Activated naive CD8-positive, alpha-beta T cell treated with anti-CD3 and anti-CD28 coated beads, Interleukin-2, amount 50 U/mL, for 24 hours (primary cell): ENCODE results near the gene NEK6.

Source experiments
- ATAC-seq: fragments of 150-1000 bp; cut with Tn5 transposase; one replicate; pipeline ENCODE4 v1.10.0; 2021
- DNase-seq: peaks from one replicate; pipeline ENCODE4 v3.0.0; 2021
- H3K27ac Mint-ChIP-seq: one replicate; pipeline ENCODE4 v1.8.0; 2021; ENCODE audit warnings: mild to moderate bottlenecking, mixed read lengths
- H3K27me3 Mint-ChIP-seq: one replicate; pipeline ENCODE4 v1.8.0; 2021; ENCODE audit warnings: mixed read lengths
- H3K36me3 Mint-ChIP-seq: one replicate; pipeline ENCODE4 v1.8.0; 2021; ENCODE audit warnings: low read depth, mixed read lengths
- H3K4me1 Mint-ChIP-seq: one replicate; pipeline ENCODE4 v1.8.0; 2021; ENCODE audit warnings: mixed read lengths
- H3K4me3 Mint-ChIP-seq: one replicate; pipeline ENCODE4 v1.8.0; 2021; ENCODE audit warnings: mild to moderate bottlenecking, moderate library complexity, mixed read lengths
- H3K9me3 Mint-ChIP-seq: one replicate; pipeline ENCODE4 v1.8.0; 2021; ENCODE audit warnings: mixed read lengths

Gene NEK6

GRCh38 chr9:124299515-124300090, 41.9 kb downstream of the NEK6 start:
- Mint-ChIP-seq H3K27me3 (no peaks in the 10 kb centered on the region), H3K9me3 (no peaks in the 10 kb centered on the region), H3K4me1 (peaks cover 15% of the 10 kb centered on the region), H3K4me3 (no peak overlapping the region), H3K36me3 (peaks cover 8% of the 10 kb centered on the region), H3K27ac (no peak overlapping the region)
- ATAC-seq, result no peak
- no peak for DNase-seq

- no peaks in the 10 kb centered on the region for H3K9me3 Mint-ChIP-seq
- DNase-seq, result no peak
- H3K4me1 Mint-ChIP-seq, result peaks cover 7% of the 10 kb centered on the region
- H3K27ac Mint-ChIP-seq, result no peak overlapping the region
- H3K27me3 Mint-ChIP-seq, result no peaks in the 10 kb centered on the region
- no peak overlapping the region for H3K4me3 Mint-ChIP-seq
- ATAC-seq, result no peak
- H3K36me3 Mint-ChIP-seq, result peaks cover 9% of the 10 kb centered on the region
Measured at GRCh38 chr9:124300312-124300711, 42.6 kb downstream of the NEK6 start.

- no peak for ATAC-seq
- Mint-ChIP-seq H3K9me3 (no peaks in the 10 kb centered on the region), H3K4me1 (peaks cover 11% of the 10 kb centered on the region), H3K27ac (no peak overlapping the region), H3K27me3 (no peaks in the 10 kb centered on the region), H3K36me3 (peaks cover 5% of the 10 kb centered on the region), H3K4me3 (no peak overlapping the region)
- no peak for DNase-seq
Measured at GRCh38 chr9:124302921-124303320, 45.2 kb downstream of the NEK6 start.

GRCh38 chr9:124303762-124304161, 46.0 kb downstream of the NEK6 start:
- no peak for ATAC-seq
- Mint-ChIP-seq H3K4me3 (no peak overlapping the region), H3K9me3 (no peaks in the 10 kb centered on the region), H3K27ac (no peak overlapping the region), H3K36me3 (peaks cover 5% of the 10 kb centered on the region), H3K4me1 (peaks cover 11% of the 10 kb centered on the region), H3K27me3 (no peaks in the 10 kb centered on the region)
- DNase-seq, result no peak

GRCh38 chr9:124304285-124304684, 46.5 kb downstream of the NEK6 start:
- H3K36me3 Mint-ChIP-seq, result peaks cover 5% of the 10 kb centered on the region
- H3K27me3 Mint-ChIP-seq, result no peaks in the 10 kb centered on the region
- no peak for ATAC-seq
- H3K4me1 Mint-ChIP-seq, result peaks cover 11% of the 10 kb centered on the region
- H3K9me3 Mint-ChIP-seq, result no peaks in the 10 kb centered on the region
- no peak overlapping the region for H3K27ac Mint-ChIP-seq
- no peak for DNase-seq
- no peak overlapping the region for H3K4me3 Mint-ChIP-seq

- H3K36me3 Mint-ChIP-seq, result peaks cover 5% of the 10 kb centered on the region
- no peaks in the 10 kb centered on the region for H3K9me3 Mint-ChIP-seq
- H3K27ac Mint-ChIP-seq, result no peak overlapping the region
- no peak for ATAC-seq
- H3K4me3 Mint-ChIP-seq, result no peak overlapping the region
- H3K4me1 Mint-ChIP-seq, result peaks cover 9% of the 10 kb centered on the region
- no peak for DNase-seq
- no peaks in the 10 kb centered on the region for H3K27me3 Mint-ChIP-seq
Measured at GRCh38 chr9:124306098-124306735, 48.5 kb downstream of the NEK6 start.

- ATAC-seq (no peak), DNase-seq (no peak)
- Mint-ChIP-seq H3K27me3 (no peaks in the 10 kb centered on the region), H3K36me3 (peaks cover 5% of the 10 kb centered on the region), H3K4me1 (peaks cover 9% of the 10 kb centered on the region), H3K27ac (no peak overlapping the region), H3K9me3 (no peaks in the 10 kb centered on the region), H3K4me3 (no peak overlapping the region)
Measured at GRCh38 chr9:124307379-124308030, 49.8 kb downstream of the NEK6 start.

GRCh38 chr9:124308606-124309491, 51.1 kb downstream of the NEK6 start:
- H3K9me3 Mint-ChIP-seq, result no peaks in the 10 kb centered on the region
- no peaks in the 10 kb centered on the region for H3K27me3 Mint-ChIP-seq
- peaks cover 3% of the 10 kb centered on the region for H3K36me3 Mint-ChIP-seq
- H3K27ac Mint-ChIP-seq, result no peak overlapping the region
- peaks cover 9% of the 10 kb centered on the region for H3K4me1 Mint-ChIP-seq
- DNase-seq (no peak), ATAC-seq (no peak)
- H3K4me3 Mint-ChIP-seq, result no peak overlapping the region

- H3K4me3 Mint-ChIP-seq, result no peak overlapping the region
- no peaks in the 10 kb centered on the region for H3K9me3 Mint-ChIP-seq
Measured at GRCh38 chr9:124309667-124310084, 51.9 kb downstream of the NEK6 start.

GRCh38 chr9:124311283-124311682, 53.5 kb downstream of the NEK6 start:
- H3K27me3 Mint-ChIP-seq, result no peaks in the 10 kb centered on the region
- no peak overlapping the region for H3K4me3 Mint-ChIP-seq
- no peak overlapping the region for H3K27ac Mint-ChIP-seq
- ATAC-seq (no peak), DNase-seq (no peak)
- H3K9me3 Mint-ChIP-seq, result no peaks in the 10 kb centered on the region
- no peaks in the 10 kb centered on the region for H3K36me3 Mint-ChIP-seq
- peaks cover 2% of the 10 kb centered on the region for H3K4me1 Mint-ChIP-seq

More at GRCh38 chr9:124309667-124310084, 51.9 kb downstream of the NEK6 start:
- peaks cover 9% of the 10 kb centered on the region for H3K4me1 Mint-ChIP-seq
- H3K27me3 Mint-ChIP-seq, result no peaks in the 10 kb centered on the region
- no peak overlapping the region for H3K27ac Mint-ChIP-seq
- ATAC-seq, result no peak
- H3K36me3 Mint-ChIP-seq, result peaks cover 3% of the 10 kb centered on the region
- DNase-seq, result no peak

- Mint-ChIP-seq H3K4me1 (no peaks in the 10 kb centered on the region), H3K27me3 (no peaks in the 10 kb centered on the region), H3K9me3 (no peaks in the 10 kb centered on the region), H3K4me3 (no peak overlapping the region), H3K36me3 (peaks cover 3% of the 10 kb centered on the region), H3K27ac (no peak overlapping the region)
- ATAC-seq, result no peak
- no peak for DNase-seq
Measured at GRCh38 chr9:124312290-124313265, 54.8 kb downstream of the NEK6 start.

GRCh38 chr9:124313940-124314339, 56.2 kb downstream of the NEK6 start:
- DNase-seq (no peak), ATAC-seq (no peak)
- Mint-ChIP-seq H3K4me3 (no peak overlapping the region), H3K27me3 (no peaks in the 10 kb centered on the region), H3K4me1 (no peaks in the 10 kb centered on the region), H3K27ac (no peak overlapping the region), H3K9me3 (no peaks in the 10 kb centered on the region), H3K36me3 (peaks cover 5% of the 10 kb centered on the region)

GRCh38 chr9:124315882-124316281, 58.1 kb downstream of the NEK6 start:
- DNase-seq, result no peak
- Mint-ChIP-seq H3K4me3 (no peak overlapping the region), H3K9me3 (no peaks in the 10 kb centered on the region), H3K27ac (no peak overlapping the region), H3K4me1 (no peaks in the 10 kb centered on the region), H3K36me3 (peaks cover 6% of the 10 kb centered on the region), H3K27me3 (no peaks in the 10 kb centered on the region)
- no peak for ATAC-seq
